Measurements from ENCODE around the gene IMP3. TPM values are rescaled to one million over a fixed set of nuclear protein-coding genes. Genes with fewer than 3 reads are reported as not detected.

Gene IMP3
- total and polyA plus RNA-seq, 4 donors = 45.2 to 94.8 (median 69.6) TPM

DNA sequence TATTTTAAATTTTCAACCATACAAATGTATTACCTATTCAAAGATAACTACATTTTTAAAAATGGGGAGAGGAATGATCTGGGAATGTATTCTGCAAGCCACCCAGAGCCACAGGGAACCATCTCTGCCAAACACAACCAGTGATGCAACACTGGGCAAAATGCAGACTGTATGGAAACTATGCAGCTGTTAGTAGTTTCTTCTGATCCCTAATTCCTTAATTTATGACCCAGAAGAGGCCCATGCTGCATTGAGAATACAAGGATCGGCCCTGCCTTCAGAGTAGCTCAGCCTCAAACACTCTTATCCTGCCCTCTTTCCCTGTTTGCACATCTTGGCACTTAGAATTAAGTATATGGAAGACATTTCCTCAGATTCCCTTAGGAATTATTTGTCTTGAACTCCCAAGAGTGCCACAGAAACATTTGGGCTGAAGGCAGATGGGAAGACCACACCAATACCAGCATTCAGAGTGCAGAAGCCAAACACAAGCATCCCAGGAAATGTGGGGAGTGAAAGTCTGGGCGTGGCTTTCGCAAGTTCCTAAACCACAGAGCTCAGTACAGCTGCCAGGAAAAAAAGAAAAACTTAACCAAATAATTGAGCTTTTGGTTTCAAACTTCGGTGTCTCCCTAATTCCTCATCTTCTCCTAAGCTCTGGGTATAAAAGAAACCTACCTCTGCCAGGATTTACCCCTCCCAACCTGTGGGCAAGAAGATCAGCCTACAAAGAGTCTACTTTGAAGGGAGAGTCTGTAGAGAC is 19.8 kb downstream of the IMP3 start:
- Histone ChIP-seq H3K9me3 (ENCODE audit: control insufficient read depth in 4 of 4, low read length in 3 of 4) (no peaks in the 10 kb centered on the region), H3K4me3 (ENCODE audit: low read depth in 1 of 3, low read length in 3 of 3) (no peak overlapping the region), H3K36me3 (ENCODE audit: control insufficient read depth in 4 of 4, insufficient read depth in 3 of 4, low read depth in 1 of 4, low read length in 3 of 4) (peaks cover 12 to 40% (median 36%) of the 10 kb centered on the region in 4 donors), H3K4me1 (ENCODE audit: control insufficient read depth in 4 of 4, insufficient read depth in 4 of 4, low read length in 3 of 4) (peaks cover 0 to 5% (median 0%) of the 10 kb centered on the region in 4 donors), H3K27me3 (ENCODE audit: control insufficient read depth in 4 of 4, insufficient read depth in 4 of 4, low read length in 3 of 4) (no peaks in the 10 kb centered on the region), H3K27ac (ENCODE audit: low read depth in 1 of 2, low read length in 2 of 2) (peak overlapping the region; percentile 32 to 60), H3K9ac (ENCODE audit: low read depth in 1 of 2, low read length in 2 of 2) (no peak overlapping the region)
- no peak for DNase-seq (ENCODE audit: low spot score)
- TF ChIP-seq NR2F2 (IDR thresholded peaks at IDR 0.05) (no peak), FOXA1 (IDR thresholded peaks at IDR 0.05) (no peak), JUND (IDR thresholded peaks at IDR 0.05) (no peak), GABPA (IDR thresholded peaks at IDR 0.05 in 1 of 2, conservative IDR thresholded peaks at IDR 0.05 in 1 of 2) (no peak), FOXA2 (IDR thresholded peaks at IDR 0.05) (no peak), EGR1 (IDR thresholded peaks at IDR 0.05; ENCODE audit: low read depth in 2 of 2) (no peak), RAD21 (IDR thresholded peaks at IDR 0.05) (no peak)
- TF ChIP-seq, protein P1, sequence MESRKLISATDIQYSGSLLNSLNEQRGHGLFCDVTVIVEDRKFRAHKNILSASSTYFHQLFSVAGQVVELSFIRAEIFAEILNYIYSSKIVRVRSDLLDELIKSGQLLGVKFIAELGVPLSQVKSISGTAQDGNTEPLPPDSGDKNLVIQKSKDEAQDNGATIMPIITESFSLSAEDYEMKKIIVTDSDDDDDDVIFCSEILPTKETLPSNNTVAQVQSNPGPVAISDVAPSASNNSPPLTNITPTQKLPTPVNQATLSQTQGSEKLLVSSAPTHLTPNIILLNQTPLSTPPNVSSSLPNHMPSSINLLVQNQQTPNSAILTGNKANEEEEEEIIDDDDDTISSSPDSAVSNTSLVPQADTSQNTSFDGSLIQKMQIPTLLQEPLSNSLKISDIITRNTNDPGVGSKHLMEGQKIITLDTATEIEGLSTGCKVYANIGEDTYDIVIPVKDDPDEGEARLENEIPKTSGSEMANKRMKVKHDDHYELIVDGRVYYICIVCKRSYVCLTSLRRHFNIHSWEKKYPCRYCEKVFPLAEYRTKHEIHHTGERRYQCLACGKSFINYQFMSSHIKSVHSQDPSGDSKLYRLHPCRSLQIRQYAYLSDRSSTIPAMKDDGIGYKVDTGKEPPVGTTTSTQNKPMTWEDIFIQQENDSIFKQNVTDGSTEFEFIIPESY (IDR thresholded peaks at IDR 0.05) = no peak
- TF ChIP-seq, protein P2, sequence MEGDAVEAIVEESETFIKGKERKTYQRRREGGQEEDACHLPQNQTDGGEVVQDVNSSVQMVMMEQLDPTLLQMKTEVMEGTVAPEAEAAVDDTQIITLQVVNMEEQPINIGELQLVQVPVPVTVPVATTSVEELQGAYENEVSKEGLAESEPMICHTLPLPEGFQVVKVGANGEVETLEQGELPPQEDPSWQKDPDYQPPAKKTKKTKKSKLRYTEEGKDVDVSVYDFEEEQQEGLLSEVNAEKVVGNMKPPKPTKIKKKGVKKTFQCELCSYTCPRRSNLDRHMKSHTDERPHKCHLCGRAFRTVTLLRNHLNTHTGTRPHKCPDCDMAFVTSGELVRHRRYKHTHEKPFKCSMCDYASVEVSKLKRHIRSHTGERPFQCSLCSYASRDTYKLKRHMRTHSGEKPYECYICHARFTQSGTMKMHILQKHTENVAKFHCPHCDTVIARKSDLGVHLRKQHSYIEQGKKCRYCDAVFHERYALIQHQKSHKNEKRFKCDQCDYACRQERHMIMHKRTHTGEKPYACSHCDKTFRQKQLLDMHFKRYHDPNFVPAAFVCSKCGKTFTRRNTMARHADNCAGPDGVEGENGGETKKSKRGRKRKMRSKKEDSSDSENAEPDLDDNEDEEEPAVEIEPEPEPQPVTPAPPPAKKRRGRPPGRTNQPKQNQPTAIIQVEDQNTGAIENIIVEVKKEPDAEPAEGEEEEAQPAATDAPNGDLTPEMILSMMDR (IDR thresholded peaks at IDR 0.05; ENCODE audit: low read depth, low read length, missing input control) = no peak
- TF ChIP-seq, protein P3, sequence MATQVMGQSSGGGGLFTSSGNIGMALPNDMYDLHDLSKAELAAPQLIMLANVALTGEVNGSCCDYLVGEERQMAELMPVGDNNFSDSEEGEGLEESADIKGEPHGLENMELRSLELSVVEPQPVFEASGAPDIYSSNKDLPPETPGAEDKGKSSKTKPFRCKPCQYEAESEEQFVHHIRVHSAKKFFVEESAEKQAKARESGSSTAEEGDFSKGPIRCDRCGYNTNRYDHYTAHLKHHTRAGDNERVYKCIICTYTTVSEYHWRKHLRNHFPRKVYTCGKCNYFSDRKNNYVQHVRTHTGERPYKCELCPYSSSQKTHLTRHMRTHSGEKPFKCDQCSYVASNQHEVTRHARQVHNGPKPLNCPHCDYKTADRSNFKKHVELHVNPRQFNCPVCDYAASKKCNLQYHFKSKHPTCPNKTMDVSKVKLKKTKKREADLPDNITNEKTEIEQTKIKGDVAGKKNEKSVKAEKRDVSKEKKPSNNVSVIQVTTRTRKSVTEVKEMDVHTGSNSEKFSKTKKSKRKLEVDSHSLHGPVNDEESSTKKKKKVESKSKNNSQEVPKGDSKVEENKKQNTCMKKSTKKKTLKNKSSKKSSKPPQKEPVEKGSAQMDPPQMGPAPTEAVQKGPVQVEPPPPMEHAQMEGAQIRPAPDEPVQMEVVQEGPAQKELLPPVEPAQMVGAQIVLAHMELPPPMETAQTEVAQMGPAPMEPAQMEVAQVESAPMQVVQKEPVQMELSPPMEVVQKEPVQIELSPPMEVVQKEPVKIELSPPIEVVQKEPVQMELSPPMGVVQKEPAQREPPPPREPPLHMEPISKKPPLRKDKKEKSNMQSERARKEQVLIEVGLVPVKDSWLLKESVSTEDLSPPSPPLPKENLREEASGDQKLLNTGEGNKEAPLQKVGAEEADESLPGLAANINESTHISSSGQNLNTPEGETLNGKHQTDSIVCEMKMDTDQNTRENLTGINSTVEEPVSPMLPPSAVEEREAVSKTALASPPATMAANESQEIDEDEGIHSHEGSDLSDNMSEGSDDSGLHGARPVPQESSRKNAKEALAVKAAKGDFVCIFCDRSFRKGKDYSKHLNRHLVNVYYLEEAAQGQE (IDR thresholded peaks at IDR 0.05) = no peak
- TF ChIP-seq, protein P4, sequence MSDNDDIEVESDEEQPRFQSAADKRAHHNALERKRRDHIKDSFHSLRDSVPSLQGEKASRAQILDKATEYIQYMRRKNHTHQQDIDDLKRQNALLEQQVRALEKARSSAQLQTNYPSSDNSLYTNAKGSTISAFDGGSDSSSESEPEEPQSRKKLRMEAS (IDR thresholded peaks at IDR 0.05) = no peak
- 76% methylated on average over 4 of the region's 4 CpGs for WGBS

DNA sequence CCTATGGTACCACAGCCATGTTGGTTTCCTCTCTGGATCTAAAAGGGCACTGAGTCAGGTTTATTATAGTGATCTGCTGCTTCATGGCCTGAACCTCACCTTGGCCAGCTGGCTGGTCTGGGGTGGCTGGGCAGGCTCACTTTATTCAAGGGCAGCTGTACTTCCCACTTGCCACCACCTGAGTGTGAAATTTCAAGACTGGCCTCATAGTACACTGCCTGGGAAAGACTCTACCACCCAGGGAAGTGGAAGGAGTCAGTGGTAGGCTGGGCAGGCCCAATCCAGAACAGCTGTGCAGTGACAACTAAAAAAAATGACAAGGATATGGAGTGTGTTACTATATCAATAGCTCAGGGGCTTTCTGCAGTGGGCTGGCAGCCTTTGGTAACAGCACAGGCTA is 23.3 kb downstream of the IMP3 start:
- H3K4me1 ChIP-seq (ENCODE audit: control insufficient read depth in 4 of 4, insufficient read depth in 4 of 4, low read length in 3 of 4) = peaks cover 0 to 5% (median 0%) of the 10 kb centered on the region in 4 donors
- no peak overlapping the region for H3K27ac ChIP-seq (ENCODE audit: low read depth in 1 of 2, low read length in 2 of 2)
- no peaks in the 10 kb centered on the region for H3K9me3 ChIP-seq (ENCODE audit: control insufficient read depth in 4 of 4, low read length in 3 of 4)
- peaks cover 19 to 59% (median 51%) of the 10 kb centered on the region in 4 donors for H3K36me3 ChIP-seq (ENCODE audit: control insufficient read depth in 4 of 4, insufficient read depth in 3 of 4, low read depth in 1 of 4, low read length in 3 of 4)
- no peak overlapping the region for H3K4me3 ChIP-seq (ENCODE audit: low read depth in 1 of 3, low read length in 3 of 3)
- DNase-seq (ENCODE audit: low spot score) = no peak
- TF ChIP-seq HNF4G (IDR thresholded peaks at IDR 0.05) = no peak
- H3K27me3 ChIP-seq (ENCODE audit: control insufficient read depth in 4 of 4, insufficient read depth in 4 of 4, low read length in 3 of 4) = no peaks in the 10 kb centered on the region
- no peak overlapping the region for H3K9ac ChIP-seq (ENCODE audit: low read depth in 1 of 2, low read length in 2 of 2)
